Cardiac fibroblast (primary cell): ENCODE data around the gene TBX10.
A peak's percentile ranks its signal among the peaks of the same experiment; 100 is the strongest.

Experiments used
- DNase-seq, 2 donors: peaks; one replicate each; pipeline versions ENCODE4 v3.0.0 to v3.0.0-alpha.2; 2010; ENCODE audit warnings: low read depth in 2 of 2
- H3K4me3 ChIP-seq, 2 donors: replicated peaks in 1 of 2; 1 replicate in 1 of 2; 2 replicates in 1 of 2; pipeline ENCODE4 v1.5.1; 2011; ENCODE audit warnings: low read depth in 2 of 2, low read length in 2 of 2, mild to moderate bottlenecking in 2 of 2, moderate library complexity in 1 of 2
- CTCF ChIP-seq: IDR thresholded peaks from one replicate; pipeline ENCODE4 v1.5.1; 2011; ENCODE audit warnings: low read depth, mild to moderate bottlenecking, low read length, inconsistent platforms

Gene TBX10

GRCh38 chr11:67584205-67584880, 55.2 kb downstream of the TBX10 start:
- H3K4me3 ChIP-seq: peak overlapping the region; percentile 56 to 75
- DNase-seq: peak; percentile 52 to 73
- no peak for TF ChIP-seq CTCF

DNA sequence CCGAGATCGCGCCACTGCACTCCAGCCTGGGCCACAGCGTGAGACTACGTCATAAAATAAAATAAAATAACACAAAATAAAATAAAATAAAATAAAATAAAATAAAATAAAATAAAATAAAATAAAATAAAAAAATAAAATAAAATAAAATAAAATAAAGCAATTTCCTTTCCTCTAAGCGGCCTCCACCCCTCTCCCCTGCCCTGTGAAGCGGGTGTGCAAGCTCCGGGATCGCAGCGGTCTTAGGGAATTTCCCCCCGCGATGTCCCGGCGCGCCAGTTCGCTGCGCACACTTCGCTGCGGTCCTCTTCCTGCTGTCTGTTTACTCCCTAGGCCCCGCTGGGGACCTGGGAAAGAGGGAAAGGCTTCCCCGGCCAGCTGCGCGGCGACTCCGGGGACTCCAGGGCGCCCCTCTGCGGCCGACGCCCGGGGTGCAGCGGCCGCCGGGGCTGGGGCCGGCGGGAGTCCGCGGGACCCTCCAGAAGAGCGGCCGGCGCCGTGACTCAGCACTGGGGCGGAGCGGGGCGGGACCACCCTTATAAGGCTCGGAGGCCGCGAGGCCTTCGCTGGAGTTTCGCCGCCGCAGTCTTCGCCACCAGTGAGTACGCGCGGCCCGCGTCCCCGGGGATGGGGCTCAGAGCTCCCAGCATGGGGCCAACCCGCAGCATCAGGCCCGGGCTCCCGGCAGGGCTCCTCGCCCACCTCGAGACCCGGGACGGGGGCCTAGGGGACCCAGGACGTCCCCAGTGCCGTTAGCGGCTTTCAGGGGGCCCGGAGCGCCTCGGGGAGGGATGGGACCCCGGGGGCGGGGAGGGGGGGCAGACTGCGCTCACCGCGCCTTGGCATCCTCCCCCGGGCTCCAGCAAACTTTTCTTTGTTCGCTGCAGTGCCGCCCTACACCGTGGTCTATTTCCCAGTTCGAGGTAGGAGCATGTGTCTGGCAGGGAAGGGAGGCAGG, 56.0 kb downstream of the TBX10 start, which contains the start of gene GSTP1:
GSTP1 (plus strand) TSS at position 566 of the 958 bp plus-strand sequence; CDS start at position 598, 32 bp downstream.
- H3K4me3 ChIP-seq: peak within 1 kb of the TSS; percentile 63 to 75
- DNase-seq: peak; percentile 90 to 93
- TF ChIP-seq CTCF: peak; percentile 40

DNA sequence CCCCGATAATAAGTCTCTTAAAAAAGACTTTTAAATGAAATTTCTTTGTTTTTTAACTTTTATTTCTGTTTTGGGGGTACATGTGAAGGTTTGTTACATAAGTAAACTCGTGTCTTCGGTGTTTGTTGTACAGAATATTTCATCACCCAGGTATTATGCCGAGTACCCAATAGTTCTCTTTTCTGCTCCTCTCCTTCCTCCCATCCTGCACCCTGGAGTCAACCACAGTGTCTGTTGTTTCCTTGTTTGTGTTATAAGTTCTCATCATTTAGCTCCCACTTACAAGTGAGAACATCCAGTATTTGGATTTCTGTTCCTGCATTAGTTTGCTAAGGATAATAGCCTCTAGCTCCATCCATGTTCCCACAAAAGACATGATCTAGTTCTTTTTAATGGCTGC, 57.6 kb downstream of the TBX10 start:
- no peak for TF ChIP-seq CTCF
- DNase-seq: no peak

GRCh38 chr11:67581469-67581868, 58.1 kb downstream of the TBX10 start:
- no peak for TF ChIP-seq CTCF
- no peak for DNase-seq
- H3K4me3 ChIP-seq: no peak overlapping the region

More for the DNA sequence above, 57.6 kb downstream of the TBX10 start:
- no peak overlapping the region for H3K4me3 ChIP-seq
